SK-N-SH treated with all-trans-retinoic acid at 6 μM for 48 hours (cell line): ENCODE measurements around the gene PSME3IP1.

Experiments
- ARNTL ChIP-seq: fragments of 450-650 bp; formaldehyde crosslinking; IDR thresholded peaks from 2 replicates; pipeline ENCODE4 v1.5.0; 2020; ENCODE audit warnings: low read depth, mild to moderate bottlenecking, moderate library complexity, borderline replicate concordance
- PATZ1 ChIP-seq: fragments of 250-450 bp; sonication (Bioruptor Pico); IDR thresholded peaks from 2 replicates; pipeline ENCODE4 v1.8.0; 2020; ENCODE audit warnings: mild to moderate bottlenecking, moderate library complexity, borderline replicate concordance
- POU6F1 ChIP-seq: fragments of 250-450 bp; sonication (Bioruptor Pico); IDR thresholded peaks from 2 replicates; pipeline ENCODE4 v1.8.0; 2021; ENCODE audit warnings: low read depth, mild to moderate bottlenecking, moderate library complexity, borderline replicate concordance
- PPARA ChIP-seq: fragments of 250-450 bp; sonication (Bioruptor Pico); IDR thresholded peaks from 2 replicates; pipeline ENCODE4 v1.5.0; 2020; ENCODE audit warnings: mild to moderate bottlenecking, borderline replicate concordance
- RARB ChIP-seq: fragments of 250-450 bp; sonication (Bioruptor Pico); IDR thresholded peaks from 2 replicates; pipeline ENCODE4 v1.8.0; 2021; ENCODE audit warnings: mild to moderate bottlenecking, moderate library complexity
- SNAI2 ChIP-seq: fragments of 250-450 bp; sonication (Bioruptor Pico); IDR thresholded peaks from 2 replicates; pipeline ENCODE4 v1.5.0; 2020; ENCODE audit warnings: mild to moderate bottlenecking, moderate library complexity
- TCF4 ChIP-seq: fragments of 250-450 bp; sonication (Bioruptor Pico); IDR thresholded peaks from 2 replicates; pipeline ENCODE4 v1.8.0; 2021; ENCODE audit warnings: mild to moderate bottlenecking, moderate library complexity, borderline replicate concordance
- TOX ChIP-seq: fragments of 250-450 bp; sonication (Bioruptor Pico); IDR thresholded peaks from 2 replicates; pipeline ENCODE4 v1.8.0; 2021; ENCODE audit warnings: mild to moderate bottlenecking, moderate library complexity, borderline replicate concordance
- ZC3H10 ChIP-seq: fragments of 250-450 bp; sonication (Bioruptor Pico); IDR thresholded peaks from 2 replicates; pipeline ENCODE4 v1.5.1; 2021; ENCODE audit warnings: mild to moderate bottlenecking, moderate library complexity
- ZNF565 ChIP-seq: fragments of 450-650 bp; formaldehyde crosslinking; conservative IDR thresholded peaks from 2 replicates; pipeline ENCODE4 v1.5.0; 2020; ENCODE audit warnings: low read depth, mild to moderate bottlenecking, moderate library complexity
- ZNF8 ChIP-seq: fragments of 450-650 bp; formaldehyde crosslinking; IDR thresholded peaks from 2 replicates; pipeline ENCODE4 v1.5.0; 2020; ENCODE audit warnings: mild to moderate bottlenecking, moderate library complexity

- TF ChIP-seq ARNTL (CRISPR knock-in tag) (no peak), PPARA (CRISPR knock-in tag) (no peak), PATZ1 (CRISPR knock-in tag) (no peak), RARB (CRISPR knock-in tag) (no peak), SNAI2 (CRISPR knock-in tag) (no peak), ZNF8 (CRISPR knock-in tag) (no peak), TCF4 (CRISPR knock-in tag) (no peak), POU6F1 (CRISPR knock-in tag) (no peak), ZNF565 (CRISPR knock-in tag) (no peak), ZC3H10 (CRISPR knock-in tag) (no peak), TOX (CRISPR knock-in tag) (no peak)
Observed at GRCh38 chr16:57146735-57147134, 39.1 kb downstream of the PSME3IP1 start.
